ENCODE data around the gene MAN2A2.

- no peak for TF ChIP-seq POLR2AphosphoS5 (IDR thresholded peaks at IDR 0.05; ENCODE audit: insufficient read depth, low read depth, low read length)
- TF ChIP-seq POLR2A (IDR thresholded peaks at IDR 0.05; ENCODE audit: low read depth, low read length) = no peak
- no peak for TF ChIP-seq CTCF (IDR thresholded peaks at IDR 0.05; ENCODE audit: extremely low read depth in 1 of 2, insufficient read depth in 1 of 2, low read depth in 1 of 2, low read length in 2 of 2)
- TF ChIP-seq EZH2 (IDR thresholded peaks at IDR 0.05; ENCODE audit: borderline replicate concordance, low read depth, low read length, severe bottlenecking) = no peak
Observed at GRCh38 chr15:90876046-90876445, 27.1 kb upstream of the MAN2A2 start.
